ENCODE measurements around the gene CELF4.

The CELF4 gene

DNA sequence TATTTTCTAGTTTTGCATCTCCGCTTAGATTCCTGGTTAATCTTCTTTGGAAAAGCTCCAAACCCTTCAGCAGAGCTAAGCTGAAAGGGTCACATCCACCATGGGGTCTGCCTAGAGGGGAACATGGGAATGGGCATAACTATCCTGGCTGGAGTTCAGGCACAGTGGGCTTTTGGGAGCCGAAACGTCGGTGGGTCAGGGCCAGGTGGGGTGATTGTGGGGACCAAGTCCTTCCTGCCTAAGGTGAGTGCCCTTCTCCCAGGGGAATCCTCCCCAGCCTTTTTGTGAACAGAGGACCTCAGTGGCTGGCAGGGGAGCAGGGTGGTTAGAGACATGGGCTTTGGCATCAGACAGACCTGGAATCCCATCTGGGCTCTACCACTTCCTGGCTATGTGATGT, 60.3 kb downstream of the CELF4 start:
- no peaks in the 10 kb centered on the region for H3K9me3 ChIP-seq (ENCODE audit: control insufficient read depth, insufficient read depth, low read length)
- H3F3A ChIP-seq (ENCODE audit: control insufficient read depth, insufficient read depth): no peaks in the 10 kb centered on the region
- TF ChIP-seq, protein P1, sequence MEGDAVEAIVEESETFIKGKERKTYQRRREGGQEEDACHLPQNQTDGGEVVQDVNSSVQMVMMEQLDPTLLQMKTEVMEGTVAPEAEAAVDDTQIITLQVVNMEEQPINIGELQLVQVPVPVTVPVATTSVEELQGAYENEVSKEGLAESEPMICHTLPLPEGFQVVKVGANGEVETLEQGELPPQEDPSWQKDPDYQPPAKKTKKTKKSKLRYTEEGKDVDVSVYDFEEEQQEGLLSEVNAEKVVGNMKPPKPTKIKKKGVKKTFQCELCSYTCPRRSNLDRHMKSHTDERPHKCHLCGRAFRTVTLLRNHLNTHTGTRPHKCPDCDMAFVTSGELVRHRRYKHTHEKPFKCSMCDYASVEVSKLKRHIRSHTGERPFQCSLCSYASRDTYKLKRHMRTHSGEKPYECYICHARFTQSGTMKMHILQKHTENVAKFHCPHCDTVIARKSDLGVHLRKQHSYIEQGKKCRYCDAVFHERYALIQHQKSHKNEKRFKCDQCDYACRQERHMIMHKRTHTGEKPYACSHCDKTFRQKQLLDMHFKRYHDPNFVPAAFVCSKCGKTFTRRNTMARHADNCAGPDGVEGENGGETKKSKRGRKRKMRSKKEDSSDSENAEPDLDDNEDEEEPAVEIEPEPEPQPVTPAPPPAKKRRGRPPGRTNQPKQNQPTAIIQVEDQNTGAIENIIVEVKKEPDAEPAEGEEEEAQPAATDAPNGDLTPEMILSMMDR (IDR thresholded peaks at IDR 0.05; ENCODE audit: low read depth, low read length, poor library complexity, severe bottlenecking): no peak
- TF ChIP-seq EZH2phosphoT487 (IDR thresholded peaks at IDR 0.05; ENCODE audit: borderline replicate concordance, low read length): no peak
- no peaks in the 10 kb centered on the region for H3K79me2 ChIP-seq (ENCODE audit: control insufficient read depth, low read length)
- H4K20me1 ChIP-seq (ENCODE audit: control insufficient read depth, insufficient read depth, low read depth, low read length): no peaks in the 10 kb centered on the region
- no peaks in the 10 kb centered on the region for H3K36me3 ChIP-seq (ENCODE audit: control insufficient read depth, low read length)
- H3K27me3 ChIP-seq (ENCODE audit: control insufficient read depth, low read length): no peaks in the 10 kb centered on the region
- no peaks in the 10 kb centered on the region for H3K9me2 ChIP-seq (replicated peaks; ENCODE audit: control insufficient read depth, low read length)
- no peak overlapping the region for H3K4me3 ChIP-seq (ENCODE audit: low read length)
- H3K4me1 ChIP-seq (ENCODE audit: control insufficient read depth, low read length): no peaks in the 10 kb centered on the region
- H3K27ac ChIP-seq (ENCODE audit: low read depth, low read length): no peak overlapping the region
- no peak overlapping the region for H3K4me2 ChIP-seq (ENCODE audit: low read length)

DNA sequence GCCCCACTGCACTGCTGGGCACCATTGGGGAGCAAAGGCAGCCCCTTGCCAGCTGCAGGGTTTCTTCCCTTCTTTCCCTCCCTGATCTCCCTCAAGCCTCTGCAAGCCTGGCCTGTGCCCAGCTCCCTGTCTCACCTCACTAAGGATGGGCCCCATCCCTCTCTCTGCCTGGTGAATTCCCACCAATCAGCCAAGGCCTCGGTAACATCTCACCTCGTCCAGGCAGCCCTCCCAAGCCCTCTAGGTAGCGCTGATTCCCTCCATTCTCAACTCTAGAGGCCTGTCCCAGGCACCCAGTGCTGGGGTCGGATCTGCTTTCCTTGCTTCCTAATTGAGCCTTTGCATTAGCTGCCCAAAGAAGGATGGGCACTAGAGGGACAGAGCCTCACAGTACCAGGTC, 63.0 kb downstream of the CELF4 start:
- TF ChIP-seq, protein P1 (IDR thresholded peaks at IDR 0.05; ENCODE audit: low read depth, low read length, poor library complexity, severe bottlenecking): no peak
- no peak for TF ChIP-seq EZH2phosphoT487 (IDR thresholded peaks at IDR 0.05; ENCODE audit: borderline replicate concordance, low read length)
- H3K4me3 ChIP-seq (ENCODE audit: low read length): no peak overlapping the region
- no peaks in the 10 kb centered on the region for H3K27me3 ChIP-seq (ENCODE audit: control insufficient read depth, low read length)
- H4K20me1 ChIP-seq (ENCODE audit: control insufficient read depth, insufficient read depth, low read depth, low read length): no peaks in the 10 kb centered on the region
- H3K4me1 ChIP-seq (ENCODE audit: control insufficient read depth, low read length): no peaks in the 10 kb centered on the region
- no peak overlapping the region for H3K27ac ChIP-seq (ENCODE audit: low read depth, low read length)
- H3K4me2 ChIP-seq (ENCODE audit: low read length): no peak overlapping the region
- H3K9me3 ChIP-seq (ENCODE audit: control insufficient read depth, insufficient read depth, low read length): no peaks in the 10 kb centered on the region
- no peaks in the 10 kb centered on the region for H3K36me3 ChIP-seq (ENCODE audit: control insufficient read depth, low read length)
- H3F3A ChIP-seq (ENCODE audit: control insufficient read depth, insufficient read depth): no peaks in the 10 kb centered on the region
- no peaks in the 10 kb centered on the region for H3K79me2 ChIP-seq (ENCODE audit: control insufficient read depth, low read length)
- H3K9me2 ChIP-seq (replicated peaks; ENCODE audit: control insufficient read depth, low read length): no peaks in the 10 kb centered on the region

DNA sequence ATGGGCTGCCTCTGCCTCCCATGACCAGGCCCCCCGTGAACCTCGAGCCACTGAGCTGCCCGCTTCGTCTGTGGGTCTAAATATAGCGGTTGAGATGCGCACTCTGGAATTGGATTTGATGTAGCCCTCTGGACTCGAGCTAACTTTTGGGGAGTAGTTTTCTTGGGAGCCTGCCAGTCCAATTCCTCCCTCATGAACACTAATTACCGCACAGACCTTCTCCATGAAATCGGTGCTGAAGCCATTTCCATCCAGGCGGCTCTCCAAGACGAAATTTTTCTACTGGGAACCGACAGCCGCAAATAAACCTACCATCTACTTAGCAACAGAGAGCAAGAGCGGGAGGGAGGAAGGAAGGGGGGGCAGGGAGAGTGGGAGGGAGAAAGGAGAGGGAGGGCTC, 63.6 kb downstream of the CELF4 start:
- Histone ChIP-seq H3K27ac (ENCODE audit: low read depth, low read length) (no peak overlapping the region), H3K79me2 (ENCODE audit: control insufficient read depth, low read length) (no peaks in the 10 kb centered on the region), H3F3A (ENCODE audit: control insufficient read depth, insufficient read depth) (no peaks in the 10 kb centered on the region), H3K9me3 (ENCODE audit: control insufficient read depth, insufficient read depth, low read length) (no peaks in the 10 kb centered on the region), H3K4me1 (ENCODE audit: control insufficient read depth, low read length) (no peaks in the 10 kb centered on the region), H3K4me2 (ENCODE audit: low read length) (no peak overlapping the region), H3K36me3 (ENCODE audit: control insufficient read depth, low read length) (no peaks in the 10 kb centered on the region), H3K4me3 (ENCODE audit: low read length) (no peak overlapping the region), H3K9me2 (replicated peaks; ENCODE audit: control insufficient read depth, low read length) (no peaks in the 10 kb centered on the region), H3K27me3 (ENCODE audit: control insufficient read depth, low read length) (no peaks in the 10 kb centered on the region), H4K20me1 (ENCODE audit: control insufficient read depth, insufficient read depth, low read depth, low read length) (no peaks in the 10 kb centered on the region)
- TF ChIP-seq, protein P1 (IDR thresholded peaks at IDR 0.05; ENCODE audit: low read depth, low read length, poor library complexity, severe bottlenecking): no peak
- TF ChIP-seq EZH2phosphoT487 (IDR thresholded peaks at IDR 0.05; ENCODE audit: borderline replicate concordance, low read length): no peak

DNA sequence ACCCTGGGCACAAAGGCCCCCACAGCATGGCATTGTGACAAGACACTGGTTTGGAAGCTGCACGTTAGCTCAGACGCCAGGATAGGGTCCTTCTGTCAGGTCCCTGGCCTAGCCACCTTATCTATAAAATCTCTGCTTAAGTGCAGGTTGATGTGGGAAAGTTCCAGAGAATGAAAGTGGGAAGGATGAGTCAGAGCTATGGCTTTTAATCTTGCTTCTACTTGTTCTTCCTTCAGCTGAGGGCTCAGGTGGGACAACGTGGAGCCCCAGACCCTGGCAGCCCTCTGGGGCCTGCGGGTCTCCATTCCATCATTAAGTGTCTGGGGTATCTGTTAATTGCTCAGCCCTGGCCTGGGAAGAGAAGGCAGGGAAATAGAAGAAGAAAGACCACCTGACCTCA, 64.5 kb downstream of the CELF4 start:
- H3K27me3 ChIP-seq (ENCODE audit: control insufficient read depth, low read length): no peaks in the 10 kb centered on the region
- H3K4me1 ChIP-seq (ENCODE audit: control insufficient read depth, low read length): no peaks in the 10 kb centered on the region
- H3K4me3 ChIP-seq (ENCODE audit: low read length): no peak overlapping the region
- no peaks in the 10 kb centered on the region for H3K9me3 ChIP-seq (ENCODE audit: control insufficient read depth, insufficient read depth, low read length)
- no peaks in the 10 kb centered on the region for H3K9me2 ChIP-seq (replicated peaks; ENCODE audit: control insufficient read depth, low read length)
- no peaks in the 10 kb centered on the region for H3K79me2 ChIP-seq (ENCODE audit: control insufficient read depth, low read length)
- no peaks in the 10 kb centered on the region for H3K36me3 ChIP-seq (ENCODE audit: control insufficient read depth, low read length)
- no peak overlapping the region for H3K4me2 ChIP-seq (ENCODE audit: low read length)
- no peak for TF ChIP-seq EZH2phosphoT487 (IDR thresholded peaks at IDR 0.05; ENCODE audit: borderline replicate concordance, low read length)
- TF ChIP-seq, protein P1 (IDR thresholded peaks at IDR 0.05; ENCODE audit: low read depth, low read length, poor library complexity, severe bottlenecking): no peak
- no peaks in the 10 kb centered on the region for H4K20me1 ChIP-seq (ENCODE audit: control insufficient read depth, insufficient read depth, low read depth, low read length)
- no peak overlapping the region for H3K27ac ChIP-seq (ENCODE audit: low read depth, low read length)
- H3F3A ChIP-seq (ENCODE audit: control insufficient read depth, insufficient read depth): no peaks in the 10 kb centered on the region
